H4 (cell line): ENCODE data around the gene CGB5. TPM values are rescaled to one million over a fixed set of nuclear protein-coding genes. Genes with fewer than 3 reads are reported as not detected.

Experiments
- DNase-seq: peaks from one replicate; pipeline ENCODE4 v3.0.0-alpha.2; 2015; ENCODE audit warnings: low spot score
- total RNA-seq: library from RNA; depleted of rRNA; stranded (reverse); fragments of >200 nt; shearing (Covaris generic); gene quantifications from 2 replicates; pipeline ENCODE4 v1.2.3, GENCODE V29; 2014; rRNA removed

CGB5 gene
- total RNA-seq, 1 experiment from 2014 or later, result 0.33 TPM

GRCh38 chr19:49085020-49085867, 41.6 kb downstream of the CGB5 start, which contains the start of gene SNRNP70:
TSS of gene SNRNP70 (plus strand) at chr19:49085451. CDS start at chr19:49086415, 964 bp downstream.
- peak; percentile 99 for DNase-seq

GRCh38 chr19:49085868-49086232, 42.2 kb downstream of the CGB5 start:
- no peak for DNase-seq

GRCh38 chr19:49086296-49086695, 42.6 kb downstream of the CGB5 start:
- no peak for DNase-seq

- DNase-seq, result no peak
These were observed 47.9 kb downstream of the CGB5 start for GRCh38 chr19:49091391-49092038.

GRCh38 chr19:49092686-49093085, 49.0 kb downstream of the CGB5 start:
- no peak for DNase-seq

Other genes with a start within 250 kb of the CGB5 start
- gene BCAT2, start 232.8 kb upstream of the CGB5 start, total RNA-seq, result 45.4 and 47.3 TPM in 2 replicates
- not detected in 2 replicates for gene HSD17B14, start 207.4 kb upstream of the CGB5 start, total RNA-seq
- gene PLEKHA4, start 175.2 kb upstream of the CGB5 start, total RNA-seq, result 2.9 and 5.4 TPM in 2 replicates
- 15.8 and 16.1 TPM in 2 replicates for gene PPP1R15A, start 171.4 kb upstream of the CGB5 start, total RNA-seq
- gene TULP2, start 145.1 kb upstream of the CGB5 start, total RNA-seq, result not detected in 2 replicates
- gene NUCB1, start 143.5 kb upstream of the CGB5 start, total RNA-seq, result 199 and 224 TPM in 2 replicates
- 0.27 TPM in 1 of 2 replicates, not detected in the other for gene DHDH, start 110.1 kb upstream of the CGB5 start, total RNA-seq
- 132 and 135 TPM in 2 replicates for gene BAX, start 89.0 kb upstream of the CGB5 start, total RNA-seq
- 22,782 and 25,960 TPM in 2 replicates for gene FTL, start 78.5 kb upstream of the CGB5 start, total RNA-seq
- 31.7 and 31.9 TPM in 2 replicates for gene GYS1, start 50.5 kb upstream of the CGB5 start, total RNA-seq
- gene RUVBL2, start 50.0 kb upstream of the CGB5 start, total RNA-seq, result 353 and 374 TPM in 2 replicates
- gene LHB, start 26.8 kb upstream of the CGB5 start, total RNA-seq, result not detected in 2 replicates
- gene CGB3, start 19.5 kb upstream of the CGB5 start, total RNA-seq, result not detected in 2 replicates
- not detected in 2 replicates for gene CGB2, start 12.0 kb upstream of the CGB5 start, total RNA-seq
- gene CGB1, start 7.0 kb upstream of the CGB5 start, total RNA-seq, result 0.77 and 11.4 TPM in 2 replicates
- 1.5 TPM in 1 of 2 replicates, not detected in the other for gene CGB8, start 5.3 kb downstream of the CGB5 start, total RNA-seq
- gene CGB7, start 13.9 kb downstream of the CGB5 start, total RNA-seq, result not detected in 2 replicates
- gene NTF4, start 21.0 kb downstream of the CGB5 start, total RNA-seq, result not detected in 2 replicates
- not detected in 2 replicates for gene KCNA7, start 28.9 kb downstream of the CGB5 start, total RNA-seq
- 138 and 189 TPM in 2 replicates for gene SNRNP70, start 41.6 kb downstream of the CGB5 start, total RNA-seq
- gene LIN7B, start 70.5 kb downstream of the CGB5 start, total RNA-seq, result 4.1 and 15.2 TPM in 2 replicates
- gene C19orf73, start 75.3 kb downstream of the CGB5 start, total RNA-seq, result 0.80 and 7.3 TPM in 2 replicates
- 5.4 and 6.9 TPM in 2 replicates for gene PPFIA3, start 75.7 kb downstream of the CGB5 start, total RNA-seq
- gene HRC, start 111.5 kb downstream of the CGB5 start, total RNA-seq, result 0.06 TPM in 1 of 2 replicates, not detected in the other
- gene TRPM4, start 113.9 kb downstream of the CGB5 start, total RNA-seq, result 3.9 and 5.0 TPM in 2 replicates